ENCODE results near the gene CA10.
A peak's percentile ranks its signal among the peaks of the same experiment; 100 is the strongest.

The CA10 gene

DNA sequence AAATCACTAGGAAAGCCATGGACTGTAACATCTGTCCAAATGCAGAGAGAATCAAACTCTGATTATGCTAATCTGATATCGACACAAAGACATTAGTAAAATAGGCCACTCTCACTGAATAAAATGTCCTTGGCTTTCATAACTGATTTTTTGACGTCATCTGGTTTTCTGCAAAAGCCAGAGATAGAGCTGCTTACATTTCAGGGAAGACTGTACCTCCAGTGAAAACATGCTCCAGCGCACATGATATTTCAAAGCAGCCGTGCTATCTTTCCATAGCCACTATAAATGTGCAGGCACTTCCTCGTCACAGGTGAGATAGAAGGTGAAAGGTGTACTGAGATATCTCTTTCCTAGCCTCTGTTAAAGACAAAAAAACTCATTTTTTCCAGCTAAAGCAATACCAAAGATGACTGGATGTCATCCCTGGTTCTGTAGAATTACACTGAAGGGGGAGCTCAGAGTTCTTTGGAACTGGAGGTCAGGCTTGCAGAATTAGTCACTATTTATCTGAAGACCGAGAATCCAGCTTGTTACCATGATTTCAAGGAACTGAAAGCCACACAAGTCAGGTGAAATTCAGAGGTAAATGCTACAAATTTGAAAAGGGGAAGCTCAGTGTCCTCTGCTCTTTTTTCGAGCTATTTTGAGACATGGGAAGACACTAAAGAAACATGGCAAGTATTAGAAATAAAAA lies 249.5 kb downstream of the CA10 start:
- FAIRE-seq = no peak

GRCh38 chr17:51907041-51907440 lies 251.5 kb downstream of the CA10 start:
- FAIRE-seq (no peak), DNase-seq (ENCODE audit: extremely low spot score, insufficient read length, low read depth) (no peak)

More for the DNA sequence above, 249.5 kb downstream of the CA10 start:
- DNase-seq (ENCODE audit: extremely low spot score, insufficient read length, low read depth) = no peak

- FAIRE-seq (no peak), DNase-seq (ENCODE audit: extremely low spot score, insufficient read length, low read depth) (no peak)
Observed at GRCh38 chr17:51904379-51904778, 254.1 kb downstream of the CA10 start.

- DNase-seq (ENCODE audit: extremely low spot score, insufficient read length, low read depth) = no peak
- no peak for FAIRE-seq
Observed at GRCh38 chr17:51901242-51901641, 257.3 kb downstream of the CA10 start.

DNA sequence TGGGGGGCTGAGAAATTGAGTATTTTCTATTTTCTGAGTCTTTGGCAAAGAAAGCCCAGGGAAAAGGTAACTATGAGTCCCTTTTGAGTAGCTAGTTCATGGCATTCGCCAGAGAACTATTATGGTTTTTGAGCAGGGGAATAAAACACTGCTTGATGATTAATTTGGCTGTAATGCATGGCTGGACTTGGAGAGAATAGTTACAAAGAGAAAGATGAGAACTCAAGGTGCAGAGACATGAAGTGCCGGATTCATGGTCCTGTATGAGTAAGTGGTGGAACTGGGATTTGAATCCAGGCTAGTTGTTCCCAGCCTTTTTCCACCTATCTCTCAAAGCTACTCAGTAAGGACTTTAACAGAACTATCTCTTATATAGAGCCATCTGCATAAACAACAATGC lies 266.6 kb downstream of the CA10 start:
- DNase-seq (ENCODE audit: extremely low spot score, insufficient read length, low read depth) (no peak), FAIRE-seq (no peak)

GRCh38 chr17:51890710-51891109 lies 267.8 kb downstream of the CA10 start:
- FAIRE-seq = no peak
- no peak for DNase-seq (ENCODE audit: extremely low spot score, insufficient read length, low read depth)

- FAIRE-seq (no peak), DNase-seq (ENCODE audit: extremely low spot score, insufficient read length, low read depth) (no peak)
Observed at GRCh38 chr17:51888816-51889215, 269.7 kb downstream of the CA10 start.

GRCh38 chr17:51876986-51877385 lies 281.5 kb downstream of the CA10 start:
- DNase-seq (ENCODE audit: extremely low spot score, insufficient read length, low read depth) (no peak), FAIRE-seq (no peak)

- no peak for FAIRE-seq
- no peak for DNase-seq (ENCODE audit: extremely low spot score, insufficient read length, low read depth)
Observed at GRCh38 chr17:51873302-51873701, 285.2 kb downstream of the CA10 start.

DNA sequence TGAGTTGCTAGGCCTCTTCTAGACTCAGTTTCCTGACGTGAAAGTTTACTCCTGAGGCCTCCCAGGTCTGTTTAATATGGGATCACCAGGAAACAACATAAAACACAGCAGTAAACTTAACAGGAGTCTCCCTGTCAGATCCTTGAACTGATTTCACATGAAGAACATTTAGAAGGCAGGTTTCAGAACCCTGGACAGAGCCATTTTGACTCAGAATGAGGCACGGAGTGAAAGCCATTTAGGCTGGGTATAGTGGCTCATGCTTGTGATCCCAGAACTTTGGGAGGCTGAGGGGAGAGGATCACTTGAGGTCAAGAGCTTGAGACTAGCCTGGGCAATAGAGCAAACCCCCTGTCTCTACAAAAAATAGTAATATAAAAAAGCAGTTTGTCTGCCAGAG lies 289.1 kb downstream of the CA10 start:
- no peak for FAIRE-seq
- no peak for DNase-seq (ENCODE audit: extremely low spot score, insufficient read length, low read depth)

- DNase-seq (ENCODE audit: extremely low spot score, insufficient read length, low read depth) (no peak), FAIRE-seq (peak; percentile 21)
Observed at GRCh38 chr17:51860954-51861561, 297.5 kb downstream of the CA10 start.

- no peak for DNase-seq (ENCODE audit: extremely low spot score, insufficient read length, low read depth)
- FAIRE-seq = no peak
Observed at GRCh38 chr17:51857052-51857597, 301.4 kb downstream of the CA10 start.

DNA sequence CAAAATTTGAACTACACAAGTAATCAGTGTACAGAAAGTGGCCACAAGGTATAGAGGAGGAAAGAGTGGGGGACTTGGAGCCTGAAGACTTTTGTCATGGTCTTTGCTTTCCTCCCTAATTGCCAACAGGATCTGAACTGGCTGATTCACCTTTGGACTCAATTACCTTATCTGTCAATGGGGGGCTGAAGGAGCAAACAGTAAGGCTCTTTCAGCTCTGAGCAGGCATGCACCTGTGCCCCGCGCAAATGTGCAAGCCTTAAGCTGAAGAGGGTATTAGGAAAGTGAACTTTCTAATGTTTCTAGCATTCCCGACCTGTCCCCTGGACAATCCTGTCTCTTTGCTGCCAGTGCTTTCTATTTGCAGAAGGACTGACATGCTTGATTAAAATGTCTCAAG lies 302.7 kb downstream of the CA10 start:
- DNase-seq (ENCODE audit: extremely low spot score, insufficient read length, low read depth) = no peak
- FAIRE-seq = no peak

DNA sequence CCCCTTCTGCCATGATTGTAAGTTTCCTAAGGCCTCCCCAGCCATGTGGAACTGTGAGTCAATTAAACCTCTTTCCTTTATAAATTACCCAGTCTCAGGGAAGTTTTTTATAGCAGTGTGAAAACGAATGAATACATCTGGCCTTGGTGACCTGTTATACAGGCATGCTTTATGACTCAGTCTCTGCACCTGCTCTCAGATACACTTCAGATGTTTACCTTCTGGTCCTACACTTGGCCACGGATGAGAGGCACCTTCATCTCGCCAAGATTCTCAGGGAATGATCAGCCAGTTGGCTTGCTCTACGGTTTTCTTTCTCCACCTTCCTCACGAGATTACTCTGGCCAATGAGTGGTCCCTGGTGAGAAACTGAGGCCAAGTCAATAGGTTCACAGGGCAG lies 304.7 kb downstream of the CA10 start:
- no peak for FAIRE-seq
- DNase-seq (ENCODE audit: extremely low spot score, insufficient read length, low read depth) = no peak

DNA sequence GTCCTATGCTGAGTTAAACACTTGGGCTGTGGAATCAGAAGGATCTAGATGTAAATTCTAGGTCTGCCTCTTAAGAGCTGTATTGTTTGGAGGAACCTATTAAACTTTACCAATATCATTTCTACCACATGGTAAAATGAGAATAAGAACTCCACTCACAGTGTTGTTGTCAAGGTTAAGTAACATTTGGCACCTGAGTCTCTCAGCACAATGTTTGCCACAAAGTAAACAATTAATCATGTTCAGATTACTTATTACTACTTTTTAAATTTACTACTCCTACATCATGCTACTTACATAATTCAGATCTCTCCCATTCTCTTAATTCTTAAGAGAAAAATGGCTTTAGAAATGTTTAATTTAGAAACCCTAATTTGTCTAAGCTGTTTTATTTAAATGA lies 305.9 kb downstream of the CA10 start:
- FAIRE-seq = no peak
- DNase-seq (ENCODE audit: extremely low spot score, insufficient read length, low read depth) = no peak

DNA sequence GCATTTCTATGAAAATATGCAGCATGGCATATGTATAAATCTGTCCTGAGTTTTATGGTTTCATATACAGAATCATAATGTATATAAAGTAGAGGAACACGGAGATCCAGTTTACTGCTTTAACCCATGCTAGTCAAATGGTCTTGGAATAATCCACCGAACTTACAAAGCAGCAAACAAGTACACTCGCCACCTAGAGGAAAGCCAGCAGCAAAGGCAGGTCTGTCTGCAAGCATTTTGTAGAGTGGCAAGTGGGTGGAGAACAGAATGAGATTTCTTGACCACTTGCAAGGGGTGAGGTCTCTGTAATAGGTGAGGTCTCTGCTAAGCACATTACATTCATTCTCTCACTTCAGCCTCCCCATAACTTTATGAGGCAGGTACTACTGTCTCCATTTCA lies 308.3 kb downstream of the CA10 start:
- no peak for DNase-seq (ENCODE audit: extremely low spot score, insufficient read length, low read depth)
- FAIRE-seq = no peak

DNA sequence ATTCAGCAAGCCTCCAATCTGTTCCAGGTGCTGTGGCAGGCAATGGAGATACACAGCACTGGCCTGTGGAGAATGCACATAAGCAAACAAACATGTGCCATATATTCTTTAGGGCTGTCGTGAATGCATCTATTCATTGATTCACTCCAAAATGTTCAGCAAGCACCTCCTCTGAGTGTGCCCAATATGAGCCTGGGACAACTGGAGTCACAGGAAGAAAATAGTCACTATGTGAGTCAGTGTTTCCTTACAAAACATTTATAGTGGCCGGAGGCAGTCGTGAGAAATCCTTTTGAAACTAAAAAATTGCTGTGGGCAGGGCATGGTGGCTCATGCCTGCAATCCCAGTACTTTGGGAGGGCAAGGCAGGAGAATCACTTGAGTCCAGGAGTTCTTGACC lies 310.1 kb downstream of the CA10 start:
- FAIRE-seq (no peak), DNase-seq (ENCODE audit: extremely low spot score, insufficient read length, low read depth) (no peak)

GRCh38 chr17:51846566-51846965 lies 311.9 kb downstream of the CA10 start:
- no peak for FAIRE-seq

DNA sequence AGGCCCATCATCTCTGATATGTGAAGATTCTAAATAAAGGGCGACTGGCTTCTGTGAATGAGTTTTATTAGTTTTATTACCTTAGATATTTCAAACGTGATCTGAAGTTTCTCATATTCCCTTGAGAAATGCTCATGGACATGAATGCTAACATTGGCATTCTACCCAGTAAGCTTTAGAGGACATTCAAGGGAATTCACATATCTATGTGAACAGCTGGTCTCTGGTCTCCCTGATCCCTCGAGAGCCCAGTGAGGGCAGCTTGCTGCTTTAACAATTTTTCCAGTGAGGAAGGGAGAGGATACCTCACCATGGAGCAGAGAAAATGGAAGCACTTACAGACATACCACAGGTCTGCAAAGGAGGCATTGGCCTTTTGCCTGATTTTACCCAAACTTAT lies 312.7 kb downstream of the CA10 start:
- no peak for DNase-seq (ENCODE audit: extremely low spot score, insufficient read length, low read depth)
- no peak for FAIRE-seq

More at GRCh38 chr17:51846566-51846965, 311.9 kb downstream of the CA10 start:
- no peak for DNase-seq (ENCODE audit: extremely low spot score, insufficient read length, low read depth)

DNA sequence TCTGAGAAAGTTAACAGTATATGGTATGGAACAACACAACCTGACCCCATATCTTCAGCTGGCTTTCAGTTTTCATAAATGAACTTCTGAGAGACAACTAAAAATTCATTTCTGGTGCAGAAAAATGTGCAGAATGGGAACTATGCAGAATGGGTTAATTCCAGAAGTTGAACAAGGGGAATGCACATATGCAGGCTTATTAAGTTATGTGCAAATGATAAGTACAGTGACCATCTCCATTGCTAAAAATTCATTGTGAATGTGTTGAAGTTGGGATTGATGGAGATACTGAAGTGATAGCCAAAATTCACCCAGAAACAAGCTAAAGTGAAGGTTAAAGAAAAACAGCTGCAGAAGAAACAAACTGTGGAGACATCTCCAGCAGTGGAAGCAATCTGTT lies 315.8 kb downstream of the CA10 start:
- DNase-seq (ENCODE audit: extremely low spot score, insufficient read length, low read depth) = no peak
- FAIRE-seq = no peak

DNA sequence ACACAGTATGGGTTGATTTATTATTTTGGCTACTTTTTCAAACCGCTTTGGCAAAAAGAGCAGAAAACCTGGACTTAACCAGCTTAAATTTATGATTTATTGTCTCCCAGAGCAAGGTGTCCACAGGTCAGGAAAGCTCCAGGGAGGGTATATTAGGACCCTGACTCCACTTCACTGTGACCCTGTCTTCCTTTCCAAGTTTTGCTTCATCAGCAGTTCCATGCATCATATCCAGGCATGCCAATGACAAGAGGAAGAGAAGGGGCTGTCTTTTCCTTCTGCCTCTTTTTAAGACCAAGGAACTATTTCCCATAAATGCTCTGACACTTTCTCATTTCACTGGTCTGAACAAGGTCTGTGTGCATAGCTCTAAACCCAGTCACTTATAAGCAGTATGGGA lies 316.8 kb downstream of the CA10 start:
- FAIRE-seq (no peak), DNase-seq (ENCODE audit: extremely low spot score, insufficient read length, low read depth) (no peak)

- DNase-seq (ENCODE audit: extremely low spot score, insufficient read length, low read depth) = no peak
- FAIRE-seq = no peak
Observed at GRCh38 chr17:51840688-51841087, 317.8 kb downstream of the CA10 start.

Measured in GM18507 (cell line).